ENCODE data around the gene CDK5RAP2.

Gene CDK5RAP2

DNA sequence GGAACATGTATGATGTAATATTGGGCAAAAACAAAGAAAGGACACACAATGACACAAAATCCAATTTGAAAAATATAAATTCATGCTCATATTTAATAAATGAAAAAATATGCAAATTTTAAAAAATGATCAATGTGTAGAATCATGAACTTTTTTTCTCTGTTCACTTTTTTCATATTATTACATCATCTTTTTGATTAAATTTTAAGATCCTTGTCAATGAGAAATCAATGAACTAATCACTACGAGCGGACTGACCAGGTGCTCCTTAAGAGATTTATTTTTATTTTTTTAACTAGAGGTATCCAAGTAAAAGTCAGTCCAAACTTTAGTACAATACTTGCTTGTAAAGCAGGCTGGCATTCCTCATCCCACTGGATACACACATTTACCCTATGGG lies 174.1 kb downstream of the CDK5RAP2 start:
- TF ChIP-seq CTCF (IDR thresholded peaks at IDR 0.05; ENCODE audit: low read depth, low read length) (no peak), EZH2phosphoT487 (IDR thresholded peaks at IDR 0.05; ENCODE audit: low read depth) (no peak)
- H2AFZ ChIP-seq (ENCODE audit: low read depth, low read length) = no peak overlapping the region
- no peak overlapping the region for H3K4me2 ChIP-seq (ENCODE audit: low read length)
- no peak overlapping the region for H3K27ac ChIP-seq (ENCODE audit: low read length)
- peaks cover 46% of the 10 kb centered on the region for H3K36me3 ChIP-seq (replicated peaks; ENCODE audit: low read depth, low read length)
- H4K20me1 ChIP-seq (ENCODE audit: insufficient read depth, low read length) = no peaks in the 10 kb centered on the region
- H3K79me2 ChIP-seq (ENCODE audit: low read length) = no peaks in the 10 kb centered on the region
- peaks cover 5% of the 10 kb centered on the region; the same call in 1 of the 2 replicates for H3K4me1 ChIP-seq (ENCODE audit: low read length)
- H3K9ac ChIP-seq (ENCODE audit: low read length) = no peak overlapping the region
- H3K27me3 ChIP-seq (ENCODE audit: low read depth, low read length) = no peaks in the 10 kb centered on the region
- no peak overlapping the region for H3K4me3 ChIP-seq (ENCODE audit: low read length)
- H3K9me3 ChIP-seq (ENCODE audit: insufficient read depth, low read length) = no peaks in the 10 kb centered on the region

GRCh38 chr9:120405134-120405533 lies 174.8 kb downstream of the CDK5RAP2 start:
- peaks cover 48% of the 10 kb centered on the region for H3K36me3 ChIP-seq (replicated peaks; ENCODE audit: low read depth, low read length)

GRCh38 chr9:120403543-120403856 lies 176.5 kb downstream of the CDK5RAP2 start:
- Histone ChIP-seq H2AFZ (ENCODE audit: low read depth, low read length) (no peak overlapping the region), H3K4me1 (ENCODE audit: low read length) (peaks cover 5% of the 10 kb centered on the region; the same call in 1 of the 2 replicates), H3K9ac (ENCODE audit: low read length) (no peak overlapping the region), H3K27ac (ENCODE audit: low read length) (no peak overlapping the region), H3K9me3 (ENCODE audit: insufficient read depth, low read length) (no peaks in the 10 kb centered on the region), H3K4me3 (ENCODE audit: low read length) (no peak overlapping the region), H3K27me3 (ENCODE audit: low read depth, low read length) (no peaks in the 10 kb centered on the region), H4K20me1 (ENCODE audit: insufficient read depth, low read length) (no peaks in the 10 kb centered on the region), H3K4me2 (ENCODE audit: low read length) (no peak overlapping the region), H3K79me2 (ENCODE audit: low read length) (no peaks in the 10 kb centered on the region), H3K36me3 (replicated peaks; ENCODE audit: low read depth, low read length) (peaks cover 45% of the 10 kb centered on the region)
- TF ChIP-seq CTCF (IDR thresholded peaks at IDR 0.05; ENCODE audit: low read depth, low read length) = no peak

More at GRCh38 chr9:120405134-120405533, 174.8 kb downstream of the CDK5RAP2 start:
- Histone ChIP-seq H3K4me2 (ENCODE audit: low read length) (no peak overlapping the region), H3K4me1 (ENCODE audit: low read length) (peaks cover 5% of the 10 kb centered on the region; the same call in 1 of the 2 replicates), H4K20me1 (ENCODE audit: insufficient read depth, low read length) (no peaks in the 10 kb centered on the region), H3K79me2 (ENCODE audit: low read length) (no peaks in the 10 kb centered on the region), H3K4me3 (ENCODE audit: low read length) (no peak overlapping the region), H2AFZ (ENCODE audit: low read depth, low read length) (no peak overlapping the region), H3K27me3 (ENCODE audit: low read depth, low read length) (no peaks in the 10 kb centered on the region), H3K9me3 (ENCODE audit: insufficient read depth, low read length) (no peaks in the 10 kb centered on the region), H3K9ac (ENCODE audit: low read length) (no peak overlapping the region), H3K27ac (ENCODE audit: low read length) (no peak overlapping the region)
- TF ChIP-seq CTCF (IDR thresholded peaks at IDR 0.05; ENCODE audit: low read depth, low read length) (no peak), EZH2phosphoT487 (IDR thresholded peaks at IDR 0.05; ENCODE audit: low read depth) (no peak)

- no peak overlapping the region for H3K4me3 ChIP-seq (ENCODE audit: low read length)
- H4K20me1 ChIP-seq (ENCODE audit: insufficient read depth, low read length) = no peaks in the 10 kb centered on the region
- H3K27ac ChIP-seq (ENCODE audit: low read length) = no peak overlapping the region
- H3K79me2 ChIP-seq (ENCODE audit: low read length) = no peaks in the 10 kb centered on the region
- peaks cover 41% of the 10 kb centered on the region for H3K36me3 ChIP-seq (replicated peaks; ENCODE audit: low read depth, low read length)
- H3K4me2 ChIP-seq (ENCODE audit: low read length) = no peak overlapping the region
- no peak overlapping the region for H3K9ac ChIP-seq (ENCODE audit: low read length)
- peaks cover 5% of the 10 kb centered on the region; the same call in 1 of the 2 replicates for H3K4me1 ChIP-seq (ENCODE audit: low read length)
- TF ChIP-seq EZH2phosphoT487 (IDR thresholded peaks at IDR 0.05; ENCODE audit: low read depth) (no peak), CTCF (IDR thresholded peaks at IDR 0.05; ENCODE audit: low read depth, low read length) (no peak)
- no peaks in the 10 kb centered on the region for H3K27me3 ChIP-seq (ENCODE audit: low read depth, low read length)
- H3K9me3 ChIP-seq (ENCODE audit: insufficient read depth, low read length) = no peaks in the 10 kb centered on the region
- H2AFZ ChIP-seq (ENCODE audit: low read depth, low read length) = no peak overlapping the region
These were observed 177.0 kb downstream of the CDK5RAP2 start for GRCh38 chr9:120402741-120403542.
